SKM-1 (cell line): Measurements from ENCODE around the gene MPRIP.

Experiments used
- DNase-seq: peaks from one replicate; lab custom pipeline; 2025; ENCODE audit not compliant: unreplicated experiment; lab: John Stamatoyannopoulos, UW

MPRIP gene

DNA sequence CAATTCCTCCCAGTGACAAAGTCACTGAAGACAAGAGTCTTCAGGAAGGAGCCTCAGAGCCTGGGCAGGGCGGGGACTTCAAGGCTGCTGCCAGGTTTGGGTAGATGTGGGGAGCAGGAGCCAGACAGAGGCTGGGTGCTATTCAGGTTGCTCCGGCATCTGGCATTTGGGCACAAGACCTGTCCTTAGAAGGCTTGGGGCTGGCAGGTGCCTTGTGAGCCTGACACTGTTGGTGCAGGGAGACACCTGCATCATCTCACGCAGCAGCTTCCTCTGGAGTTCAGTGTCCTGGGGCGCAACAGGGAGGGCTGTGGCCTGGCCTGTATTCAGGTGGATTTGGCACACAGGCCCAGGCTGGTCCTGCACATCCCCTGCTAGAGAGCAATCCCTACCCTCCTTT, 65.0 kb downstream of the MPRIP start:
- no peak for DNase-seq

DNA sequence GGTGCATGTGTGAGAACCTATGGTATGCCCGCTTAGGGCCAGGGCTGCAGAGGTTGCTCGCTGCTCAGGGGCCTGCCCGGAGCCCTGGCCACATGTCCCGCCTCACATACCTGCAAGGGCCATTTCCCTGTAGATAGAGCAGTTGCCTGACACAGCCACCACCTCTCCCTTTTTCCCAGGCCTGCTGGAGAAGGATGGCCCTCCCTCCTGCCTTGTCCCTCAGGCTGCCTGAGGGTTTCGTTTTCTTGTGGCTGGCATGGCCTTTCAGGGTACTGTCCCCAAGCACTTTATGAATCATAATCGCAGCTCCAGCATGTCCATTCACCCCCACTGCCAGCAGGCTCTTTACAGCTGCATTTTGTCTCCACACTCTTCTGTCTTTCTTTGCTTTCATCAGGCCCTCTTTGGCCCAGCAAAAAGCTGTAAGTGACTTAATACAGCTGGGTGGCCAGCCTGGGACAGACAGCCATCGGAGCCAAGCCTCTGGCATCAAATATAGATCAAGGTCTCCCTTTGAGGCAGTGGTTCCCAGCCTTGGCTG, 65.7 kb downstream of the MPRIP start:
- no peak for DNase-seq

DNA sequence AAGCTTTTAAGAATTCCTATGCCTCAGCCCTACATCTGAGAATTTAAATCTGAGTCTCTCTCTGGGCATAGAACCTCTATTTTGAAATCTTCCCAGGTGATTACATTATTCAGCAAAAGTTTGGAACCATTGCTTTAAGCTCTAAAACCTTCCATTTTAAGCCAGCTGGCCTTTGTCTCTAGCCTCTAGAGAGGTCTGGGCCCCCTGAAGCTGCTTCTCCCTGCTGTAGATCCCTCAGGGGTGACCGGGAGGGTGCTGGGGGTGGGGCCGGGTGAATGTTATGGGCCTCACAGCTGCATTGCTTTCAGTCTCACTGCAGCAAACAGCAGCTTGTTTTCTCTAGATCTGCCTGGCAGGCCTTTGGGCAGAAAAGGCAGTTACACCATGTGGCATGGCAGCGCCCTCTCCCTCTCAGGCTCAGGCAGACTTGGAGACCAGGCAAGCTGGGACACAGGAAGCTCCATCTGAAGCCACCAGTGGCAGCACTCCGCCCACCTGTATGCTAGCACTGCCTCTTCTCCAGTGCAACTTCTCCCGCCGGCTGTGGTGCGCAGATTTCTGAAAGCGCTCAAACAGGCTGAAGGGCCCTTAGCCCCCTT, 66.3 kb downstream of the MPRIP start:
- no peak for DNase-seq

DNA sequence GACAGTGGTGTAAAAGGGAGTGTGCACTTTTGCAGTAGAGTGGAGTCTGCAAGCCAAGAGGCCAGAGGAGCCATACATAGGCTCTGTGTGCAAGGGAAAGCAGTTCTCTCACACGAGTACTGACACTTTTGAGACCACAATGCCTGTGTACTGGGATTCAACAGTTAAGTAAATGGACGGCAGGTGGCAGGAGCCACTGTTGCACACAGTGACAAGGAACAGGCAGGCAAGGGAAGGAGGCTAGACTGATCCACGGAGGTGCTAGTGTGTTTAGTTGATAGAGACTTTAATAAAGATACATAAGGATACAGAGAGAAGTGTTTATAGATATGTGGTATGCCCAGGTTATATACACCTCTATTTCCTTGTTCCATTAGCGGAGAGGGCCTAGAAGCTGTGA, 67.0 kb downstream of the MPRIP start:
- DNase-seq: no peak

DNA sequence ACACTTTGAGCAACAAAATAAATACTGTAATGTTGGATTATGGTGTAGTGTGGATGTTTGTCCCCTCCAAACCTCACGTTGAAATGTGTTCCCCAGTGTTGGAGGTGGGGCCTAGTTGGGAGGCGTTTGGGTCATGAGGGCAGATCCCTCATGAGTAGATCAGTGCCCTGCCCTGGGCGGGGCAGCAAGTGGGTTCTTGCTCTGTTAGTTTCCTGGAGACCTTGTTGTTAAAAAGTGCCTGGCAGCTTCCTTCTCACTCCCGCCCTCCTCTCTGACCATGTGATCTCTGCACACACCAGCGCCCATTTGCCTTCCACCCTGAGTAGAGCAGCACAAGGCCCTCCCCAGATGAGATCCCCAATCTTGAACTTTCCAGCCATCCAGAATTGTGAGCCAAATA, 67.7 kb downstream of the MPRIP start:
- no peak for DNase-seq

DNA sequence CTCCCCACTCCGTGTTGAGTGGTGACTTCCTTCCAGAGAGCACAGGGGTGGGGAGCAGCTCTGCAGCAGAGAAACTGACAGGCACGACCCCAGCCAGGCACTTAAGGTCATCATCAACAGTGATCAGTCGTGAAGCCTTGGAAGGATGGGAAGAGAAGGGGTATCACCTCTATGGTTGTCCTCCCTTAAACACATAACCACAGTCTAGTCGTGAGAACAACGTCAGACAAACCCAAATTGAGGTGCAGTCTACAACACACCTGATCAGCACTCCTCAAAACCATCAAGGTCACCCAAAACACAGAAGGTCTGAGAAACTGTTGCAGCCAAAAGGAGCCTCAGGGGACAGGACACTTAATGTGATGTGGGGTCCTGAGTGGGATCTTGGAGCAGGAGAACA, 68.3 kb downstream of the MPRIP start:
- no peak for DNase-seq

DNA sequence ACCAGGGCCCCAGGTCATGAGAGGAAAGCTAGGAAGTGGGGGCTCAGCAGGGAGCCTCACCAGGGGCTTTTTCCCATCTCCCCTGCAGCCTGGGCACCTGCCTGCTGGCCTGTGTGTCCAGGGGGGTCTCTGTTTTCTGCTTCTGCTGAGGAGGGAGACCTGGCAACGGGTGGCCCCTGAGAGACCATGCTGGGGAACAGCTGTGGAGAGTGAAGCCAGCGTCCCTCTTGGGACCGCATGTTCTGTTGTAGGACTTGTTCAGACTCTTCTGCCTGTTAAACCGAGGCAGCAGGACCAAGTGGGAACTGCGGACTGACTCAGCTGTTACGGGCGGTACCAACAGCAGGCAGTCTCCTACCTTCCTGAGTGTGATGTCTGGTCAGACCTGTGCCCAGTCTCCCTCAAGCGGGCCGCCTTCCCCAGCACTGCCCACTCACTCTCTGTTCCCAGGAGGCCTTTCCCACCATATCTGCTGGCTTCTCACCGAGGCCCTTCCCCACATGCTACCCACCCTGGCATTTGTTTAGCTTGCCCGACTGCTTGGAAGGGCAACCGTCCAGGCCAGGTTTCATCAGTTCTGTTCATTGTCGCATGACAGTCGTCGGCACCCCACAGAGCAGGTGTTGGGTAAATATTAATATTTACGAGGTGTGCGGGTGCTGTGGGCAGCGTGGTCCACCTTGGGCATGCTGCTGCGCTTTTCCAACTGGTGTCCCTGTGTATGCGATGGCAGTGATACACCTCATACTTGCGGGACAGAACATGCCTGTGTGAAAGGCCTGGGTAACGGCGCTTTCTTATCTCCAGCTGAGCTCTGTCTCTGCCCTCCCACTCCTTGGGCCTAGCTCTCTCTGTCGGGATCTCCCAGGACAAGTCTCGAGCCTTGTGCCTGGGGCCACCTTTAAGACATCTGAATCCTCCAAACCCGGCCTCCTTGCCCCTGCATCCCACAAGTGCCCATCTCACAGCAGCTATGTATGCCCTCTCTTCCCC, 69.4 kb downstream of the MPRIP start:
- DNase-seq: no peak

DNA sequence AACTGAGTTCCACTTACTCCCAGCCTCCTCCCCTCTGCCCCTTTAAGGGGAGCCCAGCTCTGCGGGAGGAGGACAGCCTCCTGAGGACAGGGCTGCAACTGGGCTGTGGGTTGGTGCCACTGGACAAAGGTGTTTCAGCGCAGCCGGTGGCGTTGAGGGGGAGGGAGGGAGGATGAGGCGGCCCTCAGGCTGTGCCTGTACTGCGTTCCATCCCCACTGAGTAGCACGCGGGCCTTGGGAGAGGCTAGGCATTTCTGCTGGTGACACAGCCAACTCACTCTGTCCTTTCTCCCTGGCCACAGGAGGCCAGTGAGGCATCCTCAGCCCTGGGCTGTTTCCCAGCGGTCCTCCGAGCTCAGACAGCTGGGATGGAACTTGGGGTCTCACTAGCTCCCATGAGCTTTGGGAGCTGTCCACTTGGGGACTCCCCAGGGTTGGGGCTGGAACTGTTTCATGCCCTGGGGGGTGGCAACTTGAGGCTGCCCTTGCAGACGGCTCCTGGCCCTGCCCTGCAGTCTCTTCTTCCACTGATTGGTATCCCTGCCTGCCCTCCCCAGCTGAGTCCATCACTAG, 70.5 kb downstream of the MPRIP start:
- no peak for DNase-seq

DNA sequence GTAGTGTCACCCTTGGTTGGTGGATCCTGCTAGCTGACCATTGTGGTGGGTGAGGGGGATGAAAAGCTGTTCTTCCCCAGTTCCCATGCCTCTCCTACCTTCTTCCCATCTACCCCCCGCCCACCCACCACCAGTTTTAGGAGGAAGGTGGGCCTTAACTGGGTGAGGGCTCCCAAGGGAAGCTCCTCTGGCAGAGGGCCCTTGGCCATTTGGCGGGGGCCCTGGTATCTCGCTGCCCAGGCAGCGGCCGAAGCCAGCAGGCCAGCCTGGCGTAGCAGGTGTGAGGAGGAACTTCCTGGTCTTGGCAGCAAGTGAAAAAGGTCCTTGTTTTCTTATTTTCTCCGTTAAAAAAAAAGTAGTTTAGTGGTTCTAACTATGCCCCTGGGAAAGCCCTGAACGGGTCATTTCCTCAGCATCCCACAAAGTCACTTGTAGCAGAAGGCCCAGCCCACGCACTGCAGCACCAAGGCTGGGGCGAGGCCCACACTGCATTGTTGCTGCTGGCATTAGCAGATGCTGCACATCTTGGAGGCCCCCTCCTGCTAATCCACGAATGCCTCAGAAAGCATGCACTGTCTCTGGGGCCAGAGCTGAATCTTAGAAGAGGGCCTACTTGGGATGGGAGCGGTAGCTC, 72.5 kb downstream of the MPRIP start:
- no peak for DNase-seq

DNA sequence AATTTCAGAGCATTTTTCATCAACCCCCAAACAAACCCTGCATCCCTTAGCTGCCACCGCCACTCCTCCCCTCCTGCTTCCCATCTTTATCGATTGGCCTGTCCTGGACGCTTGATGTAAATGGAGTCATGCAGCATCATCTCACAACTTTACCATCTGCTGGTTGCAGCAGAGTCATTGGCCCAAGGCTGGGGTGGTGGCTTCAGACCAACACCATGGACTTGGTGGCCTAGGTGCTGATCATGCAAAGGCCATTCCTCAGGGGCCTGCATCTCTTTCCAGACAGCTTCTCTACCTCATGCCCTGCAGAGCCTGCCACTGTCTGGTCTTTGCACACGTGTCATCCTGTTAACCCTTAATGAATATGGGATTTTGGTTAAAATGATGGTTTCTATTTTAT, 73.4 kb downstream of the MPRIP start:
- no peak for DNase-seq

DNA sequence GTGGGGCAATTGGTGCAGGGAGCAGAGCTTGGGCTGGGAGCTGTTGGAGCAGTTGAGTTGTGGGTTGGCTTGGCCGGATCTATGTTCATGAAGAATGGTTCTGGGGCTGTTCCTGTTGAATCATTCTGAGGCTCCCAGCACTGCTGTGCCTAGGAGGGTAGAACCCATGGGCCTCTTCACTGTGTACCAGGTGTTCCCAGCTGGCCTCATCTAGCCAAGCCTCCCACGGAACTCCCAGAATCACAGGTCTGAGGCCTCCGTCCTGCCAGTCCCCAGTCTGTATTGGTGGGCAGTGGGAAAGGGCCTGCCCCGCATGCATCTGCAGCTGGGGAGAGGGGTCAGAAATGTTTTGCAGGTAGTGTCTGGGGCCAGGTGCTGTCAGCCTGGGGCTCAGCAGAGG, 74.1 kb downstream of the MPRIP start:
- no peak for DNase-seq

DNA sequence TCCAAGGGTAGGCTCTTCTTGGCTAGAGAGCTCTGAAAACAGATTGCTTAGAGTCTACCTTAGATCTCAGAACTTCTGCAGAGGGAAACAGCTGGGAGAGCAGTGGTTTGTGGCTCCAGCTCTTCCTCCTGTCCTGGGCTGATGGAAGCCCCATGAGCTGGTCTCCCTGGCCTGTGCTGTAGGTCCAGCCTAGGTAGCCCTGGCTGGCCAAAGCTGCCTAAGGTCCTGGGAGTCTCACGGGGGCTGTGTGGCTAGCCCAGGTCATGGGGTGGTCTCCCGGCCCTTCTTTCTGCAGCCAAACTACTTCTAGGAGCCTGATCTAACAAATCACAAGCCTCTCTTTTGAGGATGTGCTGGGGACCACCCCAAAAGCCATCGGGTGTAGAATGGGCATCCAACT, 75.7 kb downstream of the MPRIP start:
- DNase-seq: no peak

DNA sequence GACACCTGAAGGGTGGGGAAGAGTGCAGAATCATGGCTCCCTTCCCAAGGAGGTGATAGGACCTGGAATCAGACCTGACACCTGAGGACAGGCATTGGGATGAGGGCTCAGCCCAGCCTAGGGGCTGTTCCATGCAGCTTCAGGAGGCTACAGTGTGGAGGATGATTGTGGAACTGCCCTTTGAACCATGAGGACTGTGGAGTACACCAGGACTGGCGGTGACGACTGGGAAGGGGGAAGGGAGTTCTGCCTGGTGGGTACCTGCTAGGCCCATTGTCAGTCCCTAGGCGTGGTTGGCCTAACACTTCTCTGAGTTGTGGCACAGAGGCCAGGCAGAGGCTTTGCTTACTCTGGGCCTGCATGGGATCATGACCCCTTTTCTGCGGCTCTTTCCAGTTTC, 76.1 kb downstream of the MPRIP start:
- no peak for DNase-seq

DNA sequence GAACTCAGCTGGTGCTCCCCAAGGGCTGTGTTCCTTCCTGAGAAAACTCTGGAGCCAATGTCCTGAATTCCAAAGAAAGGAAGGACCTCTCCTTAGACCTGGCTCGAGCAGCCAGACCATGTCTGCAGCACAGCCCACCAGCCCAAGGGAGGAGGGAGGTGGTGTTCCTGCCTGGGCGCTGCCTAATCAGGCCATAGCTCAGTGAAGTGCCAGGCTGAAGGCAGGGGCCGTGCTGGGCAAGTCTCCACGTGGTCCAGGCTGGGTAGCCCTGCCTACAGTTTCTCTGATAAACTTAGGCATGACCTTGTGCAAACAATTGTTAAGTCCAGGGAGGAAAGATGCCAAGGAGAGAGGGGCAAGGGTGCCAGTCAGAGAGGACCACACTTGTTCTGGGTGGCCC, 76.8 kb downstream of the MPRIP start:
- DNase-seq: no peak

DNA sequence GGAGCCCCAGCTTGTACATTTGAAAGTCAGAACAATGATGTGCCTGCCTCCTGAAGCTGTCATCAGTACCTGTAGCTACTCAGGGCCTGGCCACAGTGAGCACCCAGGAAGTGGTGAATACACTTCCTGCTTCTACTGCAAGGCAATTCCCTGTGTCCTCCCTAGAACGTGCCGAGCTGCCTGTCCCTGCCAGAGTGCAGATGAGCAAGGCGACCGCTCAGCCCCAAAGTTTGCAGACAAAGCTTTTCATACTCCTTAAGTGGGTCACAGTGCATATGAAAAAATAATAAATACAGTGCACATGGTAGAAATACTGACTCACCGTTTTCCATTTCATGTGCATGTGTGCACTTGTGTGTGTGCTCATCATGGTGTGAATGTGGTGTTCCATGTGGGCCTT, 77.3 kb downstream of the MPRIP start:
- no peak for DNase-seq

DNA sequence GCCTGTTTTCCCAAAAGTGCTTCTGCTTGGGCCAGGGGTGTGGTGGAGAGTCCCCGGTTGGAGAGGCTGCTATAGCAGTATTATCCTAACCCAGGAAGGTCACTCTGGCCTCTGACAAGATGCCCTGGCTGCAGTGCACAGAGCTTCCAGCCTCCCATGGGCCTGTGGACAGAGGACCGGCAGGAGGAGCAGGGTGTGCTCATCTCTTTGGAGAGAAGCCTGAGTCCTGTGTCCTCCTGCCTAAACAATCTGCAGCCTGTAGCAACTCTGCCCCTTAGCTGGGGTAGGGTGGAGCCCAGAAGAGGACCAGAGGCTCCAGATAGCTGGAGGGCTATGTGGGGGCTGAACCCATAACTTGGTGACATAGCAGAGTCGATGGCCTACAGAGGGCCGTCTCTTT, 78.0 kb downstream of the MPRIP start:
- no peak for DNase-seq

DNA sequence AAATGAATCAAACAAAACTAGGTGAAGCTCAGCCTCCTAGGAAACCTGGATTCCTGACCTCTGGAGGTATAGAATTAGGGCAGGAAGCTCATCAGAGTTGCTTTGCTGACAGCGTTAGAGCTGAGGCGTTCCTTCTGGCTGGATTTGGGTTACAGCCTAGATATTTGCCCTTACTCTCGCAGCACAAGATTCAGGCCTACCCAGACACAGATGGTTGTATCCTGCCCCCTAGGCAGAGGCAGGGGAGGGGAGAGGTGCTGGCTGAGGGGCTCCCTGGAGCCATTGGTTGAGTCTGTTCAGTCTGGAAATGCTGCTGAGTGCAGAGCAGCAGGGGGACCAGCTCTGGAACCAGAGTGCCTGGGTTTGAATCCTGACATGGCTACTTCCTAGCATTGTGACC, 78.4 kb downstream of the MPRIP start:
- no peak for DNase-seq

DNA sequence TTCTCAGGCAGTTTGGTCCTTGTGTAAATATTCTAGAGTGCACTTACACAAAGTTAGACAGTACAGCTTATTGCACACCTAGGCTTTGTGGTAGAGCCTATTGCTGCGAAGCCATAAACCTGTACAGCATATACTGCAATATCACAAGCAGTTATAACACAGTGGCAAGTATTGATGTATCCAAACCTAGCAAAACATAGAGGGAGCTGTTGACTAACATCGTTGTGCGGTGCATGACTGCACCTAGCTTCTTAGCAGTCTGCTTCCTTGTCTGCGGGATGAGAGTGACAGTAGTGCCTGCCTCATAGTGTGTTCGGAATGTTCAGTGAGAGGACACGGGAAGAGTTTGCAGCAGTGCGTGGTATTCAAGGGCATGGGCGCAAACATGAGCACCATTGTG, 78.9 kb downstream of the MPRIP start:
- DNase-seq: no peak

DNA sequence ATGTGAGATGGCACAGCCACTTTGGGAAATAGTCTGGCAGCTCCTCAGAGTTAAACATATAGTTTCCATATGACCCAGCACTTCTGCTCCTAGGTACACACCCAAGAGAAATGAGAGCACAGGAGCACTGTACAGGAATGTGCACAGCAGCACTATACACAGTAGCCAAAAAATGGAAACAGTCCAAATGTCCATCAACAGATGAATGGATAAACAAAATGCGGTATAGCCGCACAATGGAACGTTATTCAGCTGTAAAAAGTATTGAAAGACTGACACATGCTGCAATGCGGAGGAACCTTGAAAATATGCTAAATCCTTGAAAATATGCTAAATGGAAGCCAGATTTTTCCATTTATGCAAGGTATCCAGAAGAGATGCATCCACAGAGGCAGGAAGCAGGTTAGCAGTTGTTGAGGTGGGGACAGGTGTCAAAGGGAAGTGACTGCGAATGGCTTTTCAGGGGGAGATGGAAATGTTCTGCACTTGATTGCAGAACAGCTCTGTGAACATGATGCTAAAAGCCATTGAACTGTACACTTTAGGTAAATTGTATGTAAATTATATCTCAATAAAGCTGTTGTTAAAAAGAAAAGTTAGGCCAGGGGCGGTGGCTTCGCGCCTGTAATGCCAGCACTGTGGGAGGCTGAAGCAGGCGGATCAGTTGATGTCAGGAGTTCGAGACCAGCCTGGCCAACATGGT, 80.7 kb downstream of the MPRIP start:
- no peak for DNase-seq

DNA sequence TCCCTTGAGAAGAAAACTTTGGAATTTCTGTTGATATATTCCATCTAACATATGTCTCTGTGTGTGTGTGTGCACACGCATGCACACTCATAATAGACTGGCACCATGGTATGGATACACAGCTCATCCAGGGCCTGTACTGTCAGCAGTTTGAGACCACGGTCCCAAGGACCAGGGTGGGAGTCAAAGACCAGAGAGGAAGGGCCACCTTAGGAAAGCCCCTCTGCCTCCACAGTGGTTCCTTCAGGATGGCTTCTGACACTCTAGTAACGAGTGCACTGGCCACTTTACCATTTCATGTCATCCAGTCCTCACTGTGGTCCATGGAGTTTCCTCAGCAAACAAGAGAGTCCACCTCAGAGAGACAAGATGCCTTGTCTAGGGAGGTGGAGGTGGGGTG, 82.1 kb downstream of the MPRIP start:
- DNase-seq: no peak
